ENCODE results near the gene RTN1. TPM values are rescaled to one million over a fixed set of nuclear protein-coding genes. Genes with fewer than 3 reads are reported as not detected.

The RTN1 gene, protein sequence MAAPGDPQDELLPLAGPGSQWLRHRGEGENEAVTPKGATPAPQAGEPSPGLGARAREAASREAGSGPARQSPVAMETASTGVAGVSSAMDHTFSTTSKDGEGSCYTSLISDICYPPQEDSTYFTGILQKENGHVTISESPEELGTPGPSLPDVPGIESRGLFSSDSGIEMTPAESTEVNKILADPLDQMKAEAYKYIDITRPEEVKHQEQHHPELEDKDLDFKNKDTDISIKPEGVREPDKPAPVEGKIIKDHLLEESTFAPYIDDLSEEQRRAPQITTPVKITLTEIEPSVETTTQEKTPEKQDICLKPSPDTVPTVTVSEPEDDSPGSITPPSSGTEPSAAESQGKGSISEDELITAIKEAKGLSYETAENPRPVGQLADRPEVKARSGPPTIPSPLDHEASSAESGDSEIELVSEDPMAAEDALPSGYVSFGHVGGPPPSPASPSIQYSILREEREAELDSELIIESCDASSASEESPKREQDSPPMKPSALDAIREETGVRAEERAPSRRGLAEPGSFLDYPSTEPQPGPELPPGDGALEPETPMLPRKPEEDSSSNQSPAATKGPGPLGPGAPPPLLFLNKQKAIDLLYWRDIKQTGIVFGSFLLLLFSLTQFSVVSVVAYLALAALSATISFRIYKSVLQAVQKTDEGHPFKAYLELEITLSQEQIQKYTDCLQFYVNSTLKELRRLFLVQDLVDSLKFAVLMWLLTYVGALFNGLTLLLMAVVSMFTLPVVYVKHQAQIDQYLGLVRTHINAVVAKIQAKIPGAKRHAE
- total RNA-seq (10 to 100 TPM in 4 of 9 donors, 1 to 10 TPM in 5; 2.9 to 15.7 (median 8.0) TPM), polyA plus RNA-seq (10 to 100 TPM in 1 of 3 donors, 1 to 10 TPM in 2; 5.1 to 19.7 (median 7.2) TPM)
- long read RNA-seq, donor 1, partial matches to known transcripts: 0 of 1 reads
- long read RNA-seq, donor 1, other reads (novel, unspliced or antisense): 0 of 1 reads
- long read RNA-seq, donor 2: 0 reads
- long read RNA-seq, donor 3, transcript RTN1-202 (7 exons, 1,703 nt): major isoform, 7 of 9 reads
- long read RNA-seq, donor 3, partial matches to known transcripts: 0 of 9 reads
- long read RNA-seq, donor 3, other reads (novel, unspliced or antisense): 0 of 9 reads
- long read RNA-seq, donor 4: 0 reads
- long read RNA-seq, donor 5, partial matches to known transcripts: 1 of 4 reads
- long read RNA-seq, donor 5, other reads (novel, unspliced or antisense): 0 of 4 reads
- long read RNA-seq, donor 6, partial matches to known transcripts: 0 of 5 reads
- long read RNA-seq, donor 6, other reads (novel, unspliced or antisense): 1 of 5 reads
- long read RNA-seq, donor 7, partial matches to known transcripts: 0 of 2 reads
- long read RNA-seq, donor 7, other reads (novel, unspliced or antisense): 0 of 2 reads
- long read RNA-seq, donor 8, partial matches to known transcripts: 0 of 1 reads
- long read RNA-seq, donor 8, other reads (novel, unspliced or antisense): 0 of 1 reads
- long read RNA-seq, donor 9: 0 reads
- long read RNA-seq, donor 10, transcript RTN1-202 (7 exons, 1,703 nt): major isoform, 6 of 6 reads
- long read RNA-seq, donor 10, partial matches to known transcripts: 0 of 6 reads
- long read RNA-seq, donor 10, other reads (novel, unspliced or antisense): 0 of 6 reads

DNA sequence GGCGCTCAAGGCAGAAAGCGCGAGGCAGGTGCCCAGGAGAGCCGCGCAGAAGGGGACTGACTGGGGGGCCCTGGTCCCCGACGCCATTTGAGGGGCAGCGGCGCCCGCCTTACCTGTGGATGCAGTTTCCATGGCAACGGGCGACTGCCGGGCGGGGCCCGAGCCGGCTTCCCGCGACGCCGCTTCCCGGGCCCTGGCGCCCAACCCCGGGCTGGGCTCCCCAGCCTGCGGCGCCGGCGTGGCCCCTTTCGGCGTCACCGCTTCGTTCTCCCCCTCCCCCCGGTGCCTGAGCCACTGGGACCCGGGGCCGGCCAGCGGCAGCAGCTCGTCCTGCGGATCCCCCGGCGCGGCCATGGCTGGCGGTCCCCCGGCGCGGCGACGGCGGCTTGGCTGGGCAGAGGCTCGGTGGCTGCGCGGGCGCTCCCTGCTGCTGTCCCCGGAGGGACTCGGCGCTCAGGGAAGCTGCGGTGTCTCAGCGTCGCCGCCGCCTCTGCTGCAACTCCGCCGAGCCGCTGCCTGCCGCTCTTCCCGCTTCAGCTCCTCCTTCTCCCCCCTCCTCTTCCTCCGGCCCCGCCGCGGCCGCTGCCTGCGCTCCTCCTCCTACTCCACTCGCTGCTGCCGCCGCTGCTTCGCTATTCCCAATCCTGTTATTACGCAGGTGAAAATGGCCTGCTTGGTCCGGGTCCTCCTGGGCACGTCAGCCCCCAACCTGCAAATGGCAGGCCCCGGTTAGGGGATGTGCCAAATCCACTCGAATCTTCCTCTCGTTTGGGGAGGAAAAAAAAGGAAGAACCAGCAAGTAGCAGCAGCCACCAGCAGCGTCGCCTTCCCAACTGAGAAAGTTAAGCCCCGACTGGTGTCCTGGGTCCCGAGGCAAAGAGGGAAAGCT is at the start of gene RTN1:
Gene RTN1 (minus strand): TSS at position 500 of the 889 bp plus-strand sequence. CDS start 146 bp downstream, at position 354.
- DNase-seq: peak; percentile 39 to 80 (median 68)
- Histone ChIP-seq H3K4me3 (peak within 1 kb of the TSS; percentile 7 to 73 (median 34)), H3K4me1 (replicated peaks in 1 of 2) (peaks cover 0 to 7% of the 10 kb centered on the region in 2 donors), H3K36me3 (replicated peaks in 1 of 2) (no peaks in the 10 kb centered on the region), H3K9me3 (replicated peaks in 1 of 3) (no peaks in the 10 kb centered on the region), H3K27me3 (peaks cover 8% of the 10 kb centered on the region), H3K27ac (peak within 1 kb of the TSS in 3 of 5 donors; percentile 8 to 76 (median 62))
- intact Hi-C loops (cut with DNase I): no loop called here
- 0 to 1% (median 1%) methylated on average over 21 to 84 of the region's 84 CpGs for WGBS, 4 donors
- TF ChIP-seq CTCF (IDR thresholded peaks at IDR 0.05) (no peak), POLR2A (IDR thresholded peaks at IDR 0.05) (peak; percentile 29 to 33)

- Histone ChIP-seq H3K4me3 (no peak overlapping the region), H3K27ac (no peak overlapping the region), H3K36me3 (replicated peaks in 1 of 2) (no peaks in the 10 kb centered on the region), H3K27me3 (peaks cover 3% of the 10 kb centered on the region), H3K9me3 (replicated peaks in 1 of 3) (no peaks in the 10 kb centered on the region), H3K4me1 (replicated peaks in 1 of 2) (peaks cover 7 to 14% of the 10 kb centered on the region in 2 donors)
- TF ChIP-seq CTCF (IDR thresholded peaks at IDR 0.05) (no peak), POLR2A (IDR thresholded peaks at IDR 0.05) (no peak)
- DNase-seq: no peak
- intact Hi-C loops (cut with DNase I): no loop called here
- 21 to 60% (median 54%) methylated on average over 1 of the region's 1 CpG for WGBS, 4 donors
Observed at GRCh38 chr14:59920378-59920683, 49.8 kb upstream of the RTN1 start.

DNA sequence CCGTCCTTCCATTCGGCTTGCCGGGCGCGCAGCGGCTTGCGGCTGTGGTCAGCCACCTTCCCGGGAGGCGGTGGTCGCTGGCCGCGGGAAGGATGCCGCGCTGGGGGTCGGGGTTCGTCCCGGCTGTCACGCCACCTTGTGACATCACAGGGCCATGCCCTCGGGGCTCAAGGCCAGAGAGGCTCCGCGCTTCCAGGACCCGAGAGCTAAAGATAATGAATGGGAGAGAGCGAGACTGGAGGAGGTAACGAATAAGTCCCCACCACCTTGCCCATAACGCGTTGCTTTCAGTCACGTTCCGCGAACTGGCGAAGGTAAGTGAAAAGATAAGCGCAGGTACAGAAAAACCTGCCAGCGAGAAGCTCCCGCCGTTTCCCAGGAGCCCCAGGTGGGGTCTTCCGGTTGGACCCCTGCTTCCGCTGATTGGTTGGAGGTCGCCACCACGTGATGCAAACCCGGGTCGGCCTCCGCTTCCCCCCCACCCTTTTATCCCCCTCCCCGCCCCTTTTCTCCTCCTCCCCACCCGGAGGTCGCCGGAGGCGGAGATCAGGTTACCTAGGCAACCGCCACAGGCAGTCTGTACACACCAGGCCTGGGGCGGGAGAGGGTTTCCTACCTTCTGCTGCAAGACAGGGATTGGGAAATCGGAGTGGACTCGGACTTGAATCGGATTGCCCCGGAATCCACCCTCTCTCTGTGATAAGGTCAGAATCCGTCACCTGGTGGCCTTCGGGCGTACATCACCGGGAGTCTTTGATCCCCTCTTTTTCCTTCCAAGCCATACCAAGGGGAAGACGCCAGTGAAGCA is 49.2 kb upstream of the RTN1 start, which contains the start of gene LRRC9:
Gene LRRC9 (plus strand): TSS at position 575 of the 808 bp plus-strand sequence.
- WGBS, 4 donors: 5 to 9% (median 5%) methylated on average over 30 to 57 of the region's 57 CpGs
- peak; percentile 22 to 83 (median 39) for DNase-seq
- Histone ChIP-seq H3K27ac (peak within 1 kb of the TSS in 1 of 5 donors; percentile 44), H3K27me3 (peaks cover 3% of the 10 kb centered on the region), H3K4me3 (peak within 1 kb of the TSS in 2 of 4 donors; percentile 24 to 52), H3K36me3 (replicated peaks in 1 of 2) (no peaks in the 10 kb centered on the region), H3K4me1 (replicated peaks in 1 of 2) (peaks cover 7 to 14% of the 10 kb centered on the region in 2 donors), H3K9me3 (replicated peaks in 1 of 3) (no peaks in the 10 kb centered on the region)
- TF ChIP-seq POLR2A (IDR thresholded peaks at IDR 0.05): no peak
- no peak for TF ChIP-seq CTCF (IDR thresholded peaks at IDR 0.05)
- intact Hi-C loops (cut with DNase I): no loop called here

All from adrenal gland (tissue), 19 donors.